Amniotic epithelial cell (primary cell): ENCODE results near the gene PICALM.
"Not testable (repeated sequence)": the region's sequence is repeated elsewhere in the genome, so short reads cannot be mapped to it uniquely, and the experiment has no call there.

Experiments used
- DNase-seq: peaks from one replicate; pipeline ENCODE4 v3.0.0-alpha.2; 2010; ENCODE audit warnings: low read depth

Gene PICALM

DNA sequence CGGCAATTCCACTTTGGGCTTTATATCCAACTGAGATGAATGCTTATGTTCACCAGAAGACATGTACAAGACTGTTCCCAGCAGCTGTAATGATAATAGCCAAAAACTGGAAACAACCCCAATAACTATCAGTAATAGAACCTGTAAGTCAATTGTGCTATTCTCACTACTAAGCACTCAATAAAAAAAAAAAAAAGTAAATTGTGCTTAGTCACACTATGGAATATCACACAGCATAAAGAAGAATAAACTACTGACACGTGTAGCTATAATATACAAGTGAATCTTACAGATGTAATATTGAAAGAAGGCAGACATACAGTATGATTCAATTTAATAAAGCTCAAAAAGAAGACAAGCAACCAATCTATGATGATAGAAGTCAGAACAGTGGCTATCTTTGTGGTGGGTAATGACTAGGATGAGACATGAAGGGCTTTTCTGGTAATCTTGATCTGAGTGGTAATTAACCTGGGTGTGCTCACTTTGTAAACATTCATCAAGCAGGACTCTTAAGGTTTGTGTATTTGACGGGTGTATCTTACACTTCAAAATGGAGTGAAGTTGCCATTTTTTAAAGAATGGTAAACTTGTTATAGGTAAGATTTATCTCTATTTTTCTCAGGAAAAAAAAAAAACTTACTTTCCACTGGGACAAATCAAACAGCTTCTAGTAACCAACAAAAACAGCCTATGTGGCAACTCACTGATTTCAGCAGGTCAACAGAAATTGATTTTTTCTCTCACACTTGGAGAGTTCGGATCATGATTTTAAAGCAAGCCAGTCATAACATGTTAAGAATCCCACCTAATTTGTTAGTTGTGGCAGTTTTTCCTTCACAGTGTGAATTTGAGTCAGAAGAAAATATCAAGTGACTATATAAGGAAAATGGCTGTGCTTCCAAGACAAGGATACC is 129.5 kb downstream of the PICALM start:
- no peak for DNase-seq

DNA sequence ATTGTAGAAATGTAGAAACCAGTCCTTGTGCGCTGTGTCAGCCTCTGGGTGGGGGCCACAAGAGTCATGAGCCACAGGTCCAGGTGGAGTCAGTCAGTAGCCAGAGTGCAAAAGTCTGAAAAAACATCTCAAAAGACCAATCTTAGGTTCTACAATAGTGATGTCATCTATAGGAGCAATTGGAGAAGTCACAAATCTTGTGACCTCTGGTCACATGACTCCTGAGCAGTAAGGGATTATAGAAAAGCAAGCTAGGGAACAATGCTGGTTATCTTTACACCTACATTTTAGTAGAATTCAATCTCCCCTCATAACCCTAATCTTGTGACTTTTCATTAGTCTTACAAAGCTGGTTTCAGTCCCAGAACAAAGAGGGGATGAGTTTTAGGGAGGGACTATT is 131.0 kb downstream of the PICALM start:
- DNase-seq, result no peak

GRCh38 chr11:85935751-85936150 is 133.1 kb downstream of the PICALM start:
- DNase-seq, result no peak

DNA sequence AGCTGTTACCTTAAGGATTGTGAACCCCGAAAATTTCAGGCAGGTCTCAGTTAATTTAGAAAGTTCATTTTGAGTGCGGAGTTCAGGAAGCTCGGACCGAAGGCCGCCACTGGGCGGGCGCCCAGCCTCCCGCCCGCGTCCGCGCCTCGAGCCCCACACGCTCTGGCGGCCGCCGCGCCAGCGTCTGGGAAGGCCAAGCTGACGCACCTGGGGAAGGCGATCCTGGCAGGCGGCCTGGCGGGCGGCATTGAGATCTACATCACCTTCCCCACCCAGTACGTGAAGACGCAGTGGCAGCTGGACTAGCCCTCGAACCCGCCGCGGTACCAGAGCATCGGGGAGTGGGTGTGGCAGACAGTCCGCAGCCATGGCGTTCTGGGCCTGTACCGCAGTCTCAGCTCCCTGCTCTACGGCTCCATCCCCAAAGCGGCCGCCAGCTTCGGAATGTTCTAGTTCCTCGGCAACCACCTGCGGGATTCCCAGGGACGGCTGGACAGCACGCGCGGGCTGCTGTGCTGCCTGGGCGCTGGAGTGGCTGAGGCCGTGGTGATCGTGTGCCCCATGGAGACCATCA is 134.2 kb downstream of the PICALM start:
- no peak for DNase-seq

GRCh38 chr11:85930879-85931366 is 138.0 kb downstream of the PICALM start:
- no peak for DNase-seq

- not testable (repeated sequence) for DNase-seq
Observed at GRCh38 chr11:85926653-85927214, 142.2 kb downstream of the PICALM start.

- DNase-seq, result no peak
Observed at GRCh38 chr11:85923455-85923854, 145.4 kb downstream of the PICALM start.

- no peak for DNase-seq
Observed at GRCh38 chr11:85922367-85922766, 146.5 kb downstream of the PICALM start.

- no peak for DNase-seq
Observed at GRCh38 chr11:85918910-85919794, 149.7 kb downstream of the PICALM start.

- no peak for DNase-seq
Observed at GRCh38 chr11:85914425-85914824, 154.5 kb downstream of the PICALM start.

DNA sequence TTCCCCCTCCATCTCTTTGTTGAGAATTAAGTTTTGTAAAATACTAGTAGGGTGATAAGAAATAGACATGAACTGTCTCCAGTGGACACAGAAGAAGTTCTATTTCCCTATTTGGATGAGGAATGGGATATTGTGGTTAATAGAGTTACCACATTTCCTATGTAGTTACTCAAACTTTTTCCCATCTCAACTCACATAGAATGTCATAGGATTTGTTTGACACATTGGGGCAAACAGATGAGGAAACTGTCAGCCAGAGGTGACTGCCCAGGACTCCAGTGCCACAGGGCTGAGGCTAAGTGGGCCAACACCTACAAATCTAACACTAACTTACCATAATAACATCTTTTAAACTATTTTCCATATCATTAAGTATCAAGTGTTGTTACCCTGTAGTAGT is 155.4 kb downstream of the PICALM start:
- peak; percentile 18 for DNase-seq

- no peak for DNase-seq
Observed at GRCh38 chr11:85912414-85912813, 156.5 kb downstream of the PICALM start.
